Body of pancreas (tissue), 4 donors: Measurements from ENCODE around the gene OR2D2.

Experiments
- CTCF ChIP-seq, 7 experiments: fragments of 450-650 bp in 4 of 7; fragments of 200-600 bp in 3 of 7; sonication (generic) in 3 of 7; IDR thresholded peaks; one replicate each; pipeline ENCODE4 v1.5.1; 2016 to 2019; ENCODE audit warnings: antibody characterized with exemption in 7 of 7
- POLR2A ChIP-seq, 3 donors: fragments of 450-650 bp; IDR thresholded peaks; one replicate each; pipeline ENCODE4 v1.6.1; 2016; ENCODE audit warnings: antibody characterized with exemption in 3 of 3, mild to moderate bottlenecking in 2 of 3

GRCh38 chr11:6900327-6900999, 8.2 kb upstream of the OR2D2 start:
- TF ChIP-seq CTCF (IDR thresholded peaks at IDR 0.05) (no peak), POLR2A (IDR thresholded peaks at IDR 0.05) (no peak)
